Activated CD4-positive, alpha-beta T cell treated with anti-CD3 and anti-CD28 coated beads, Interleukin-10, Interleukin-2, amounts not matched to agents 100 ng/mL and 50 ng/mL, durations not matched to agents 16 hours and 8 hours (primary cell): Measurements from ENCODE around the gene WASL.

Experiments used
- DNase-seq: peaks from one replicate; pipeline ENCODE4 v3.0.0-alpha.2; 2020

WASL gene

GRCh38 chr7:123687727-123688126 lies 61.1 kb downstream of the WASL start:
- no peak for DNase-seq

DNA sequence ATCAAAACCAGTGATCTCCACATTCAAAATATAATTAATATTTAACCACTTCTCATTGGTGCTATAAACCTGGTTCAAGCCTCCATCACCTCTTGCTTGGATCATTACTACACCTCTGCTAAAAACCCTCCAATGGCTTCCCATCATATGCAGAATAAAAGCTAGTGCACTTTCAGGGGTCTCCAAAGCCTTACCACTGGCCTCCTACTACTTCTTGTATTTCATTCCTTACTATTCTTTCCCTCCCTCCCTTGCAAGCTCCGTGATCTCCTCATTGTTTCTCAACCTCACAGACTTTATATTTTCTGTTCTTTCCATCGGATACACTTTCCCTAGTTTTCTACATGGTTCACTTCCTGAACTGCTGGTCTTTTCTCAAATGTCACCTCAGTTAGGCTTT lies 61.6 kb downstream of the WASL start:
- DNase-seq: no peak

DNA sequence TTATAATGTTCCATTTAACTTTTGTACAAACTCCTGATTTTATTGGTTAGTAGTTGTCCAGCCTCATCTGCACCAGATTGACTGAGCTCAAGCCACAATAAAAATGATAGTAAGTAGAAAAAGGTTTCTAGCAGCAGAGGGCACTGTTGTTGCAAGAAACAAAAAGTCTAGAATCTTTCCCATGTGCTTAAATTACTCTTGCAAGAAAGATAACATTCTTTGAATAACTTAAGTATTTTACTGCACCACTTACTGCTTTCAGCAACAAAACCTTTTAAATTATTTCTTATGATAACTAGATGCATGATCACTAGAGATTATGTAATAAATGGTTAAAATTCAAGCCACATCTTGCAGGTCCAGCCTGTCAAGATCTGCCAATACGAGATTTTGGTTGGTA lies 66.1 kb downstream of the WASL start:
- DNase-seq: peak; percentile 50

DNA sequence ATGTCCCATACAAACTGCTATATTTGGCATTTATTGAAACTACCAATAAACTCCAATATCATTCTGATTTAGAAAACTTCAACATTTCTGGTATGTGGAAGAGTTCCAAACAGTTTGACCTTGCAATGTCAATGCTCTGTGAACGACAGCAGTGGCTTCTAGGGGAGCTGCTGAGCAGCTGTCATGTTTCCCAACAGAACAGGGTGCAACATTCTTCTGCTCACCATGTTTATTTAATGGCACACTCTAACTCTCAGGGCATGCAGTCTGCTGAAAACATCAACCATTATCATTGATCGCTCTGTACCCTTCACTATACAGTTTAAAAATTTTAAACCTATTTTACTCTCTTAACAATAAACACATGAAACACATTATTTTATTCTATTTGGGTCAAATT lies 67.2 kb downstream of the WASL start:
- DNase-seq: no peak

DNA sequence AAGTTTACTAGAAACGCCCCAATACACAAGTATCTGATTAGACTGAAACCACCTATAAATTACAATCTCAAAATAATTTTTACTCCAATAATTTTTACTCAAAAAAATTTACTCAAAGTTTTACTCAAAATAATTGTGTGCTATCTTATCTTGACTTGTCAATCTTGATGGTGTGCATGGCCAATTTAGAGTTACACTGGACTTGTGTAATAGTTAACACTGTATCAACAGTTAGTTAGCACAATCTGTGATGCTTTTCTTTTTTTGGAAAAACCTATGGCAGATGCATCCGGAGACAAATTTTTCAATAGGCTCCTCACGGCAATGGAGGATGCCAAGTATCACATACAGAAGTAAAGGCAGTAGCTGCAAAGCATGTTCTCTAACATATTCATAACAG lies 68.2 kb downstream of the WASL start:
- DNase-seq: no peak

DNA sequence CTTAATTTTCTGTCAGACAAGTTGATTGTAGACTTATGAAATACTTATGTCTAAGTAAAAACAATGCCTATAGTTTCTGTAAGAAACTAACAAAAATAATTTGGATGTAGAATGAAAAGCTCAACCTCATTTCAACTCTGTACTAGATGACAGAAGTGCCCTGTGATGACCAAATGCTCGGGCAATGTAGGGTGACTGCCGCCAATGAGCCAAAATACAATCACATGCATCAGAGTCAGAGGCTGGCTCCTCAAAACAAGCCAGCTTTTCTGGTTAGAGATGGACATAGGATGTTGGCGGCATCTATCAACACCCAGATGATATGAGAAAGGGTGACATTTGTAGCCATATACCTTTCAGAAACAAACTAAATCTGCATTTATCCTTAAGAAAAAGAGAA lies 69.2 kb downstream of the WASL start:
- DNase-seq: no peak

DNA sequence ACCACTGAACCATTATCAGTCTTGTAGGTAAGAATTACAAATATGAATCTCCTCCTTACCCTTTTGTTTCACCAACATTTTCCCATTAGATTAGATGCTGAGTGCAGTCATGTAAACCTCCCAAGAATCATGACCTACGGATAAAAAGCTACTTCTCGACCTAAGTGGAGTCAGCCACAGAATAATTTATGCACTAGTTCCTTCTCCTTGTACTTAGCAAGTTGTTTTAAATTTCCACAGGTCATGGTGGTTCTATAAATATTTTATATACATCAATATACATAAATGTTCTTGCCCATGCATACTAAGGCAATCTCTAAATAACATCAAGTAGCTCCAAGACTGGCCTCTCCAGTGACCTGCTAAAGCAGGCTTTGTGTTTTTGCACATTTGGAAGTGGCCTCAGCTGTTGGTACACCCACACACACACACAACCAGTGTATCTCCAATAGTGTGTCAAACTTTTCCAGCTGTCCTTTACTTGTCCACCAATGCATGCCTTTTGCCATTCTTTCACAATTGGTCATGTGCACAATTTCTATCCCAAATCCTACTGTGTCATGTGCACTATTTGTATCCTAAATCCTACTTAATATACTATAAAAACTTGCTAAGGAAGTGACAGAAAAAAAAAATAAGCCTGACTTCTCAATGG lies 71.6 kb downstream of the WASL start:
- DNase-seq: no peak

- DNase-seq: no peak
Observed at GRCh38 chr7:123675181-123675473, 73.7 kb downstream of the WASL start.

- no peak for DNase-seq
Observed at GRCh38 chr7:123674399-123675180, 74.2 kb downstream of the WASL start.

GRCh38 chr7:123673752-123674398 lies 74.9 kb downstream of the WASL start:
- no peak for DNase-seq

GRCh38 chr7:123673137-123673732 lies 75.6 kb downstream of the WASL start:
- no peak for DNase-seq

DNA sequence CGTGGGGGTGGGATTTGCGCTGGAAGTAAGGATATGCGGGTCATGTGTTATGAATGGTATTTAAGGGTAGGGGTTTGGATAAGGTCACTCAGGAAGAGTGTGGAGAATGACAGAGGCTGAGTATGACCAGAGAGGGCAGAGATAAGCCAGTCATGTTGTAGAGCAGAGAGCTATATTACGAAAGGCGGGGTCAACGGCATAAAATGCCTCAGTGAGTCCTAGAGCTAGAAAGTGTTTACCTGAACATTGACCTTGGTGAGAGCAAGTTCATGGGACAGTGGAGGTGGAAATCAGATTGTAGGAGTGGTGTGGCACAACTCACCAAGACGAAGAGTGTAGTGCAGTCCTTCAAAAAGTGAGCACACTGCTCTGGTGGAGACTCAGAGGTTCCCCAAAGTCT lies 79.3 kb downstream of the WASL start:
- no peak for DNase-seq

GRCh38 chr7:123666492-123666891 lies 82.3 kb downstream of the WASL start:
- no peak for DNase-seq

DNA sequence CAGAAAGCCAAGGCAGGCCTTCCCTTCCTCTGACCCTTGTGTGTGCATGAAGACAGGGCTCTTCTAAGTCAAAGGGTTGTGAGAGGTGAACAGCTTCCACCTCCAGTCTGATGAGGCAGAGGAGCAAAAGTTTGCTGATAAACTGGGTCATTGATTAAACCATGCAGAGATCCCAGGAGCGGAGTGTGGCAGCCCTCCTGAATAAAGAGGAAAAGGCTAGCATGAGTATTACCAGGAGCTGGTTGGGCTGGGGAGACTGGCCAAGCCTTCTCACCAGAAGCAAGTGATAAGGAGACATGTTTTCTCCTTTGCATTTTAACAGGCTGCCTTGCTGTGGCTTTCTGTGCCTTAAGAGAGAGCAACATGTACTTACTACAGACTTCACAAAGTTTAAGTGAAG lies 82.9 kb downstream of the WASL start:
- no peak for DNase-seq

DNA sequence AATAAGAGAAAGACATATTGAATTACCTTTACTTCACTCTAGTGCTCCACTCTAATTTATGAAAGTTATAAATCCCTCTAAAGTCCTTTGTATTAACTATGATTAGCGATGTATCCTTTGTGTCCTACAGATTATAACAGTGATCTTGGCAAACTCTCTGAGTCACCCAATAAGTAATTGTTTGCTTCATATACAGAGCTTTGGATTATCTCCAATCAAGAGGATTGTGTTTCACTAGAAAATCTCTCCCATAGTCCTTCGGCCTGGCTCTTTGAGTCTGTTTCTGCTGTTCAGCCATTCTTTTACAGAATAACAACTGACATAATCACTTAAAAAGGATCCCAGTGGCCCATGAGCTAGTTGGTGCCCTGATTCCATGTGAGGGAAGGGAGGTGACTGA lies 83.6 kb downstream of the WASL start:
- no peak for DNase-seq

DNA sequence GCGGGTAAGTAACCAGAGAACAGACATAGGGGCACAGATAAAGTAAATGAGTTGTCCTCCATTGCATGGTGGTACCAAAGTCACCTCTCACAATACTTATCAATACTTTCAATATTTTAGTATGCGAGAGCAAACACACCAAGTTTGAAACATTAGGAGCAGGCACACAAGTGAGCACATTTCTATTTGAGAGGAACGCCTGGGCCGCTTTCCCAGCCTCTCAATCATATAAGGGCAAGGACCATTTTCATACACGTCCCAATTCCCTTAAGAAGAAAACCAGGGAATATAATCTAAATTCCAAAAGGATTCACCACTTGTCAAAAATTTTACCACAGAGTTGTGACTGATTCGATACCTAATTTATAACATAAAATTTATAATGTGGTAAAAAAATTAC lies 85.6 kb downstream of the WASL start:
- no peak for DNase-seq

DNA sequence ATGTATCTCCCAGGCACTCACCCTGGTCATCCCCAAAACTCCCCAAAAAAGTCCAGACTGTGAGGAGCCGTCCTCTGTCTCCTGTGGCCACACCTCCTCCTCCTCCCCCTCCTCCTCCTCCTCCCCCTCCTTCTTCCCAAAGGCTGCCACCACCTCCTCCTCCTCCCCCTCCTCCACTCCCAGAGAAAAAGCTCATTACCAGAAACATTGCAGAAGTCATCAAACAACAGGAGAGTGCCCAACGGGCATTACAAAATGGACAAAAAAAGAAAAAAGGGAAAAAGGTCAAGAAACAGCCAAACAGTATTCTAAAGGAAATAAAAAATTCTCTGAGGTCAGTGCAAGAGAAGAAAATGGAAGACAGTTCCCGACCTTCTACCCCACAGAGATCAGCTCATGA lies 86.0 kb downstream of the WASL start:
- DNase-seq: no peak

DNA sequence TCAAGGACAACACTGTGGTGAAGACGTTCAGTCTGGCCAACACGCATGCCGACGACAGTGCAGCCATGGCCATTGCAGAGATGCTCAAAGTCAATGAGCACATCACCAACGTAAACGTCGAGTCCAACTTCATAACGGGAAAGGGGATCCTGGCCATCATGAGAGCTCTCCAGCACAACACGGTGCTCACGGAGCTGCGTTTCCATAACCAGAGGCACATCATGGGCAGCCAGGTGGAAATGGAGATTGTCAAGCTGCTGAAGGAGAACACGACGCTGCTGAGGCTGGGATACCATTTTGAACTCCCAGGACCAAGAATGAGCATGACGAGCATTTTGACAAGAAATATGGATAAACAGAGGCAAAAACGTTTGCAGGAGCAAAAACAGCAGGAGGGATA lies 86.5 kb downstream of the WASL start:
- no peak for DNase-seq

DNA sequence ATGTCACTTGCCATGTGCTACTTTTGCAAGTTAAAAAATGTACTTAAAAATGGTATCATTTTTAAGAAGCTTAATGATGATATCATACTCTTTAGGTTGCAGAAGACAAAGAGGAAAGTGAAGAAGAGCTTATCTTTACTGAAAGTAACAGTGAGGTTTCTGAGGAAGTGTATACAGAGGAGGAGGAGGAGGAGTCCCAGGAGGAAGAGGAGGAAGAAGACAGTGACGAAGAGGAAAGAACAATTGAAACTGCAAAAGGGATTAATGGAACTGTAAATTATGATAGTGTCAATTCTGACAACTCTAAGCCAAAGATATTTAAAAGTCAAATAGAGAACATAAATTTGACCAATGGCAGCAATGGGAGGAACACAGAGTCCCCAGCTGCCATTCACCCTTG lies 87.0 kb downstream of the WASL start:
- no peak for DNase-seq

DNA sequence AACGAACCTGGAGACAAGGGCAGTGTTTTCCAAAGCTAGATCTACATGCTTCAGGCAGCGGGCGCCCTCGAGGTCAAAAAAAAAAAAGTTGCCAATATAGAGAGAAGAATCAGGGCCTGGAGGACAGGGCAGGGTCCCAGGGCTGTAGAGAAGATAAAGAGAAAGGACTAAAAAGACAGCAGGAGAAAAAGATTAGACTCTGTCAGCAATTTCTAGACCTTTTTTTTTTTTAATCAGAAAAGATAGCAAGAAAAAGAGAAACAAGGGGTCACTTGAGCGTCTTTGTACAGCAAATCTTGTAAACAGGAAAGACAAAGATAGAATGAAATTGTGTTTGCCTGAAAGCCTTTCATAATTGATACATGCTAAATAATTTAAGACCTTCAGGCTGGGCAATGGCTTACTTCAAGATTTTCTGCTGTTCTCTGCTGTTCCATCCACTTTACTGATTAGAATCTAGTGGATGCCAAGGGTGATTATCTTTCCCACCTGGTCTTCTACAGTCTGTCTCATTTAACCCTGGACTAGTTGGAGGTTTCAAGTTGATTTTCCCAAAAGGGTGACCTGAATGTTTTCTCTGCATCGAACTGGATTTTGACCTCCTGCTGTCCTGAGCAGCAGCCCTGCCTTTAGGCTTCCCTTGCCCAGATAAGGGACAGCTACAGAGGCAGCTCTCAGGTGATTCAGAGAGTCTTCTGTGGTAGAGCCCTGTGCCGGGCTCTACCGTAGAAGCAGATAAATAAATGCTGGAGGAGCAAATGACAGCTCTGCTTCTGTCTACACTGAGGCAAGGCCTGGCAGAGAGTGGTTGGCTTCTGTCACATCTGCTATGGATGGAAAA lies 88.1 kb downstream of the WASL start:
- DNase-seq: no peak

DNA sequence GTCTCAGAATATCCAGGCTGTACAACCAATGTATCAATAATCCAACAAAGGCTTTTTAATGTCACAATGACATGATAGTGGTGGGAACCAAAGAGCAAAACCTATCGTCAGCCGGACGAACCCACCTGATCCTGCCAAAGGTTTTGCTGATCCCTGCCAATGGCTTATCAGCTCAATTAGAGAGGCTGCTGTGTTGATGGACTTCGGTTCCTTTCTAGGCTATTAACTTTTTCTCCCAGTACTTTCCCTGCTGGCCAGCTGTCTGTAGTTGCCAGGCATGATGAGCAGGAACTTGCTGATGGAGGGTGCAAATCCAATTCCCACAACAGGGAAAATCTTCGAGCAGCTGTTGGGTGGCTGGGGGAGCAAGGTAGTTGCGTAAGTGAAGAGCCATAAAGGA lies 90.8 kb downstream of the WASL start:
- DNase-seq: no peak

DNA sequence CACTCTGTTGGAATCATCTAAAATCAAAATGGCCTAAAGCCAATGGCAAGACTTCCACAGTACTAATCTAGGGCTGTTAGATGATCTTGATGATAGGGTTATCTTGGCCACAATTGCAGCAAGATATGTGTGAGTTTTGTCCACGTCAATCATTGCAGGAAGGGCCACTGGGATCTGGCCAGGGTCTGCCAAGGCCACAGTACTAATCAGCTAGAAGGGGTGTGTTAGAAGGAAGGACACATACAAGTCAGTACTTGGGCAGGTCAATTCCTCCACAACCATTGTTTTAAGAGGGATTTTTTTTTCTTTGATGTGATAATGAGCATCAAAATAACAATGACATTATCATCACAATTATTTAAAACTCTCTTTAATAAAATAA lies 91.5 kb downstream of the WASL start:
- DNase-seq: no peak
